ENCODE data around the gene PRSS38. TPM values are rescaled to one million over a fixed set of nuclear protein-coding genes. Genes with fewer than 3 reads are reported as not detected.

The PRSS38 gene
- total and polyA plus RNA-seq, 2 donors (not counting 3 experiments of a cell fraction or from before 2014, with no cell fraction given) = not detected

- FAIRE-seq = no peak
- H3K9me3 ChIP-seq (replicated peaks; ENCODE audit: control insufficient read depth, insufficient read depth, low read length) = no peaks in the 10 kb centered on the region
- no peak overlapping the region for H2AFZ ChIP-seq (ENCODE audit: low read depth, low read length)
- dilution Hi-C loops (cut with MboI; ENCODE audit: extremely low pct_ligation_motif_present, low sequenced_read_pairs) (no loop called here), intact Hi-C loops (cut with micrococcal nuclease) (no loop called here)
- no peaks in the 10 kb centered on the region for H3K27me3 ChIP-seq (ENCODE audit: control insufficient read depth in 2 of 2, insufficient read depth in 2 of 2, low read length in 2 of 2)
- peaks cover 6% of the 10 kb centered on the region for H3K4me1 ChIP-seq (ENCODE audit: control insufficient read depth, extremely low read depth, insufficient read depth, low read length)
- peaks cover 0 to 26% of the 10 kb centered on the region in 2 experiments for H3K36me3 ChIP-seq (ENCODE audit: control insufficient read depth in 2 of 2, extremely low read depth in 1 of 2, insufficient read depth in 2 of 2, low read length in 2 of 2)
- H3K4me2 ChIP-seq (ENCODE audit: insufficient read depth, low read length) = no peak overlapping the region
- no peaks in the 10 kb centered on the region for H3K9me1 ChIP-seq (replicated peaks; ENCODE audit: control insufficient read depth, extremely low read depth, insufficient read depth, low read length)
- no peaks in the 10 kb centered on the region for H3K79me2 ChIP-seq (ENCODE audit: control insufficient read depth, insufficient read depth, low read length)
- ChIA-PET POLR2A (no interaction called here), CTCF (no interaction called here)
- H4K20me1 ChIP-seq (replicated peaks; ENCODE audit: control insufficient read depth, extremely low read depth, insufficient read depth, low read length) = no peaks in the 10 kb centered on the region
- no peak overlapping the region for H3K9ac ChIP-seq (replicated peaks; ENCODE audit: extremely low read depth, insufficient read depth, low read length)
- no peak overlapping the region for H3K27ac ChIP-seq (ENCODE audit: insufficient read depth, low read depth, low read length)
- no peak overlapping the region for H3K4me3 ChIP-seq (replicated peaks in 1 of 3; ENCODE audit: insufficient read depth in 1 of 3, low read depth in 1 of 3, low read length in 3 of 3)
- no TSS peak for BruUV-seq (replicated peaks)
- TF ChIP-seq FOS (IDR thresholded peaks at IDR 0.05; ENCODE audit: borderline replicate concordance, insufficient read depth, low read length) = no peak
- no peak for TF ChIP-seq MAX (IDR thresholded peaks at IDR 0.05; ENCODE audit: insufficient read depth, insufficient read length)
- no peak for TF ChIP-seq POLR2A (IDR thresholded peaks at IDR 0.05; ENCODE audit: low read depth, low read length)
- no peak for TF ChIP-seq JUN (IDR thresholded peaks at IDR 0.05; ENCODE audit: borderline replicate concordance, insufficient read depth, insufficient read length, low read depth)
- TF ChIP-seq GATA2 (IDR thresholded peaks at IDR 0.05; ENCODE audit: insufficient read depth, insufficient read length, low read depth, low read length) = no peak
- no peak for TF ChIP-seq CTCF (IDR thresholded peaks at IDR 0.05; ENCODE audit: extremely low read depth in 1 of 2, insufficient read depth in 1 of 2, low read depth in 1 of 2, low read length in 2 of 2)
- TF ChIP-seq POLR2AphosphoS5 (IDR thresholded peaks at IDR 0.05; ENCODE audit: insufficient read depth, low read depth, low read length) = no peak
- no peak for TF ChIP-seq EZH2 (IDR thresholded peaks at IDR 0.05; ENCODE audit: borderline replicate concordance, low read depth, low read length, severe bottlenecking)
- no peak for TF ChIP-seq MYC (IDR thresholded peaks at IDR 0.05; ENCODE audit: low read depth, low read length)
- DNase-seq (ENCODE audit: low read depth, low spot score) = no peak
These were observed 44.1 kb upstream of the PRSS38 start for GRCh38 chr1:227771326-227771725.
